SH-SY5Y (cell line): ENCODE measurements around the gene CLRN3.

Experiments used
- GATA2 ChIP-seq: IDR thresholded peaks from 2 replicates; pipeline ENCODE4 v1.6.1; 2011; ENCODE audit warnings: mild to moderate bottlenecking, low read depth, low read length
- GATA3 ChIP-seq: IDR thresholded peaks from 2 replicates; pipeline ENCODE4 v1.6.1; 2011; ENCODE audit warnings: low read depth, mild to moderate bottlenecking, low read length, moderate library complexity

Gene CLRN3

DNA sequence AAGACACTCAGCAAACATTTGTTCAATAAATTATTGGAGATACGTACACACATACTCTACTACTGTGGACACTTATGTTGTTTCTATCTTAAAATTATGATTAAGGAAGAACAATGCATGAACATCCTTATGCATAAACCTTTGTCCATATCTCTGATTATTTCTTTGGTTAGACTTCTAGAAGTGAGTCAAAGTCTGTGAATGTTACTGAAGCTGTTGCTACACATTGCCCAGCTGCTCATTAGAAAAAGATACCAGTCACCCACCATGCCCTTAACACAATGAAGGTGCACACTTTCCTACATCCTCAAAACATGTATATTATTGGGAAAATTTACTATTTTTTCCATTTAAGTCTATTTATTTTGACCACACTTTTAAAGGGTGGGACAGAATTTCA, 1.4 kb upstream of the CLRN3 start:
- no peak for TF ChIP-seq GATA2
- no peak for TF ChIP-seq GATA3

DNA sequence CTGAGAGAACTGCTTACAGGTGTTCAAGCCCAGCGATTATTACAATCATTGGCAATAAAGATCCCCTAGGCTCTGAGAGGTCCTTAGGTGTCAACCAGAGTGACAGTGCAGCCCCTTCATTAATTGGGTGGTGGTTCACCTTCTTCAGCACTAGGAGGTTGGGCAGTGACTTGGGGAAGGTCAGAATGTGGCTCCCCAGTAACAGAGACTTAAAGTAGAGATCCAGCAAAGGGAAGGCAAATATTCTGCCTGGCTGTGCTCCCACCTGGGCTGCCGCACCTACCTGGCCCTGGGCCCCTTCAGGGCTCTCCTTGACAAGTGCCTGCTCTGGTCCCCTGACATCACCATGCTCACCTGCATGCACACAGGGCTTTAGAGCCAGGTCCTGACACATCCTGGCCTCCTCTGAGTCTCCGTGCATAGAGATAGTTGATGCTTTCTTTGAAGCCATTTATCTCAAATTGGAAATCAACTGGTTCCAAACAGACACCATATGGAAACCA, 1.9 kb downstream of the CLRN3 start:
- no peak for TF ChIP-seq GATA3
- TF ChIP-seq GATA2 = no peak

DNA sequence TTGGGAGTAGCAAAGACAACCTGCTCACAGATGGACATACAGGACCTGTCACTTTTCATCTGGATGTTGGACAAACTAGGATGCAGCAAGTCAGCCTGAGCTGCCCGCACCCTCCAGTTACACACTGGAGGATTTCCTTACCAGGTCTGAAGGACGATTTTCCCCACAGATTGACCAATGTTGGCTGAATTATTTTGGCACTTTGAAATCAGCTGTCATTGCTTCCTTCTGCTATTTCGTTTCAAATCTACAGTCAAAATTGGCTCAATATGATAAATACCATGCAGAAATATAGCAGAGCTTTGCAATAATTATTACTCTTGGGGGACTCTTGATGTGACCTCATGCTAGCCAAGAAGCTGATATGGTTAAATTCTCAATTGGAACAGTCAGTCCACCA, 2.5 kb downstream of the CLRN3 start:
- TF ChIP-seq GATA3 (no peak), GATA2 (no peak)

DNA sequence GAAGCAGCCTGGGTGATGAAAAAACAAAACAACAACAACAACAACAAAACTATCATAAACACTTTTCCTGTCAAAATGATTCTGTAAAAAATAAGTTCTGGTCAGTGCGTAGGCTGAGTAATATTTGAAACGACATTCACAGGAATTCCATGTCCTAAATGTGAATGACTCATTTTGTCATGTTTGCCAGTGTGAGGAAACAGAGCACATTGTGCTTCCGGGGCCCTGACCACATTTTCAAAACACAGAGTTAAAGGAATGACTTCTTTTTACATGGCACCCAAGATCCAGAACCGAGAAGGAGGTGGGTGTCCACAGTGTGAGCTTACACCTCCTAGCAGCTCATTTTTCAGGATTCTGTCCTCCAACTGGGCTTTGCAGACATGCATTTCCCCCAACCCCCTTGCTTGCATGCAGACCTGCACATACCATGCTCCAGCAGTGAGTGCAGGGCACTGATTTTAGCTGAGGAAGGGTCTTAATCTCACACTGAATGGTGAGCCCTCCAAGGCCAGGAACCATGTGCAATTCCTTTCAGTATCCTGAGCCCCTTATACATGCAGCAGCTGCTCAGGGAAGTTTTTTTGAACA, 3.0 kb downstream of the CLRN3 start:
- TF ChIP-seq GATA3 = no peak
- TF ChIP-seq GATA2 = no peak

DNA sequence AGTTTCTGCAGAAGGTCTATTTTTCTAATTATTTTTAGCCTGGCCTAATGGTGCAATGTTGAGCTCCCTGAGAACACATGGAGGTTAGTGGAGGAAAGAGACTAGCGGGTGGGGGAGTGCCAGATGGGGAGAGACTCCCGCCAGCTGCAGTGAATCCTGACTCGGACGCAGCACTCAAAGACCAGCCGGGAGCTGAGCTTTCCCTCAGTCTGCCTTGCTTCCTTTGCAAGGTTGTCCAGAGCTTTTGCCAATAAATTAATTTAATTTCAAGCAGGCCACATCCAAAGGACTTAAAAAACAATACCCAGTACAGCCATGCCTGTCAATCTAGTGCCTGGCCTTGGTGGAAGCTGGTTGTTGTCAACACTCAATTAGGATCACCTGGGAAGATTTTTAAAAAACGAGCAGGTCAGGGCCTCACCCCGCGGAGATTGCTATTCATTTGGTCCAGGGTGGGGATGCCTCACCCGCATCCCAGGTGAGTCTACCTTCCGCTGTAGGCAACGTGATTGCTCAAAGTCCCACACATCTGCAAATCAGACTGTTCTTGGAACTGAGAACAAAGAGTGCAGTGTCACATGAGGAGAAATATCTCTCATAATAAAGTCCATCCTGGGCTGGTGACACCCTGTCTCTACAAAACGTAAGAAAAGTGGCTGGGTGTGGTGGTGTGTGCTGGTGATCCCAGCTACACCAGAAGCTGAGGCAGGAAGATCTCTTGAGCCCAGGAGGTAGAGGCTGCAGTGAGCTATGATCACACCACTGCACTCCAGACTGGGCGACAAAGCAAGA, 4.0 kb downstream of the CLRN3 start:
- TF ChIP-seq GATA2 = no peak
- TF ChIP-seq GATA3 = no peak

DNA sequence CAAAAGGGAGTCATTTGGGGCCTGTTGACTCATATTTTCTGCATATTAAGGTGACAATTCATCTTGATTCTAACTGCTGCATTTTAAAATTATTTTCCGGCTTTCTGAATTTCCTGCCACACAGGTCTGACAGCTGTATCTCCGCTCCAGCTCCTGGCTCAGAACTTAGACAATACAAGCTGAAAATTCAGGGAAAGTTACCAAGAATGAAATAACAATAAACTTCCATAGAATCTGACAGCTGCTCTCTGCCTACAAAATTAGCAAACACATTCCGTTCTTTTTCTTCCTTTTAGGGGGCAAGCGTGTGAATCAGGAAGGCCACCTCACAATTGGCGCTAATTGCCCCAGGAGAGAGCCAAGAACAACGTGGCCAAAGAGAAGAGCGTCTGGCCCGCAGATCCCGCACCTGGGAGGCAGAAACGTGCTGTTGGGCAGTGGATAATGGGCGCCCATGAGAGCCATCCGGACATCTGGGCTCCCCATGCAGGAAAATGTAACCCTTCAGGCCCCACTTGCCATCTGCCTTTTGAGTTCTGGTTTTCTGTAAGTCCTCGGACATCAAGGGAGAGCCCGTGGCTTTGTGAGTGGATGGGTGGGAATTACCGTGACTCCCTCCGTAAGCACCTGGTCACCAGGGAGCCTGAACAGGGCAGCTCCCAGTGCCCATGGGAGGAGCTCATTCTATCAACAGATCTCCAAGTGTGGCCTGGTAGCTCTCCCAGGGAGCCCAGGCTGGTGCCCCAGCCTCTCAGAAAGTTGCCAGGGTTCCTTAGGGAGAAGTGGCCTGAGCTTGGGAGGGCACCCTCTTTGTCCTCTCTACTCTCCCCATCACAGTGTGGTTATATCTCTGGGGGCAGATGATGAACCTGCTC, 5.0 kb downstream of the CLRN3 start:
- TF ChIP-seq GATA3 (no peak), GATA2 (no peak)

DNA sequence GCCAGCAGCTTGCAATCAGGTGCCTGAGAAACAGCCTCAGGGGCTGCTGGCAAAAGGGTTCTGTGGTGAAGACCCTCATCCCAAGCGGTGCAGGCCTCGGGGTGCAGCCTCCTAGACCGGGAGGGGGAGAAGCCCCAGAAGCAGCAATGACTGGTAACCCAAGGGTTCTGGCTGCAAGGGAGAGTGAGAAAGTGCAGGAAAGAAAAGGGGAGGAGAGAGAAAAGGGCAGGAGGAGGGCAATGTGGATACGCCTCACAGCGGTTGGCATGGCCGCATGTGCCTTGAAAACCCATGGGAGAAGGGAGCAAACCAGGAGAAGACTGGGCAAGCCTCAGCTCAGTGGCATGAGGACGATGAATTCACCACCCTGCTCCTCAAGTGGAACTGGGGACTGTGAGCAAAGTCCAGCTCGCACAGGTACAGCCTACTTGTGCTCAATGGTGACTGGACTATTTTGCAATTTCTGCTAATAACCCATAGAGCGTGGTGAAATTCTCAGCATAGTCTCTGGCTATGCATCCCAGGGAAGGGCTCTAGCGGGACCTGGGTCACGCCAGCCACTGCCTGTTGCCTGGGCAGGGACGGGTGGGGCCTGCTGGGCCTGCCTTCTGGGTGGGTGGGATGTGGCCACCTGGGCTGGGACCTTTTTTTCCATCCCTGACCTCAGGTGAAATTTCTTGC, 6.2 kb downstream of the CLRN3 start:
- TF ChIP-seq GATA3 (no peak), GATA2 (no peak)

DNA sequence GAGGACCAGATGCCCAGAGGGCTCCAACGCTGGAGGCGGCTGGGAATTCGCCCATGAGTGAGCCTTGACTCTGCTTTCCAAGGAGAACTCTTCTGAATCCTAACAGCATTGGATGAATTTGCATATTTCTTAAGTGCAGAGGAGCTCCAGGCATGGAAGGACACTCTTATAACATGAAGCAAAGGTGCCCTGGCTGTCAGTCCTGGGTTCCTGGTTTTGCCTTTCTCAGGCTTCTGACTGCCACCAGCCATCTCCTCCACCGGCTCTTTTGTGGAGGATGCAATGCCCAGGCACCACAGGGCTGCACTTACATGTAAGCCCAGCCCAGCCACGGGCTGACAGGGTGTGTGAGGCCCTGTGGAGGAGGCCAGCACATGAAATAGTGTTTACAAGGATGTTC, 8.2 kb downstream of the CLRN3 start:
- no peak for TF ChIP-seq GATA2
- TF ChIP-seq GATA3 = no peak

DNA sequence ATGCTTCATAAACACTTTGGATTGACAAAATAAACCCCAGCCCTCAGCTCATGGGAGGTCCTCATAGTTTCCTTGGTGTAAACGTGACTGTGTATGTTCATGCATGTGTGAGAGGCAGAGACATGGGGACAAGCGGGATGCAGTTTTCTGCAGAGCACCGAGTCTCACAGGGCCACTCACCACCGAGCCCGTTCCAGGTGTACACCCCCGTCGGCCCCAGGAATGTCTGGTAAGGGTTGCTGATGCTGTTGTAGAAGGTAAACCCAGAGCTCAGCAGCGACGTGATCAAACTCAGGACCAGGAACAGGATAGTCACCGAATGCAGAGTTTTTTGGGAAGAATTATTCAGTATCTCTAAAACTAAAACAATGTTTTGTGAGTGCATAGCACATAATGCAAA, 9.2 kb downstream of the CLRN3 start:
- TF ChIP-seq GATA3 (no peak), GATA2 (no peak)

DNA sequence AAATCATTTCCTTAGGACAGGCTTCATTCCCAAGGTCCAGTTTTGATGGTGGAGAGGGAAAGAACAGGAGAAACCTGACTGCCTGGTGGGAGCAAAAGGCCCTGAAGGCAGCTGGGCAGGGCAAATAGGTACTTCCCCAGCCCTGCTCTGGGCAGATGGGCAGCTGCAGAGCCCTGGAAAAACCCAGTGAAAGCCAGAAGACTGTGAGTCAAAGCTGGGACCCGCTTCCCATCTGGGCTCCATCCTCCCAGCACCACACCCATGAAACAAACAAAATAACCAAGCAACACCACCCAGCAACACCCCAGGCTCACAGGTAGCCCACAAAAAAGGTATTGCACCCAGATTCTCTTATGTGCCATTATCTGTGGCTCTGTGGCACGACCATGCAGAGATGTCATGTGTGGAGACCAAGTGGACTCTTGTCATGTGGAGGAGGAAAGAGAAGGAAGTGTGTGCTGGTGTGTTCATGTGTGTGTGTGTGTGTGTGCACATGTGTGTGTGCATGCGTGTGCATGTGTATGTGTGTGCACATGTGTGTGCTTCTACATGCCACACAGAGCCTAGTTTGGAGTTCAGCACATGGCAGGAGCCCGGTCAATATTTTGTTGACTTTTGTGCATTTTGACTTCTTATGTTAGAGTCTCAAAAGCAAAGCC, 9.8 kb downstream of the CLRN3 start:
- no peak for TF ChIP-seq GATA3
- TF ChIP-seq GATA2 = no peak

DNA sequence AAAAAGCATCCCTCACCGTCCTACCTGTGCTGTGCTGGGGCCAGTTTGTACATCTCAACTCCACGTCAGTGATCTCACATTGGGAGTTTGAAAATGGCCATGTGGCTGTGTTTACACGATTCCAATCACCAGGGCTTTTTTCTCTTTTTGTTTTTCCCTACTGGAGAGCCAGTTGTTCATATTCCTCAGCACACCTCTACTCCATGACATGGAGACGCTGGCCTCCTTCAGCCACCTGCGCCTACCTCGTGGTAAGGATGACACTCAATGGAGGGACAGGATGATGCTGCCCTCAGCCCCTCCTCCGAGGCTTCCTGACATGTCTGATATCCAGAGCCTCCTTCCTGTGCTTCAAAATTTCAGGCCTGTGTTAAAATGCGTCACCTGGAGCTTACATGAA, 10.3 kb downstream of the CLRN3 start:
- TF ChIP-seq GATA2 (no peak), GATA3 (no peak)

DNA sequence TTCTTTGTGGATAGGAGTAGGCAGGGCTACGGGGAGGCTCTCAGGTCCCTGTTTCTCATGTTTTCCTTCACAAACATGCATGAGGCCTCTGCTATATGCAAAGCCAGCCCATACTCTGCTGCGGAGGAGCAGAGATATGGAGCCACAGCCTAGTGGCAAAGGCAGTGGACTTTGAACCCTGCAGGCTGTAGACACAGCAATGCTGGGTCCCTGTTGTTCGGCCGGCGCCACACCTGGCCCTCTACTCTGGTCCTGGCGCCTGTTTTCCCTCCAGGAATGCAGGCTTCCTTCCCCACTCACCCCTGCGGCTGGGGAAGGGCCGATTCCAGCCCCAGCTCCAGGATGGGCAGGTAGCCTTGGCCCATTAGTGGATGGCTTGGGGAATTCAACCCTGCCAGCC, 11.5 kb downstream of the CLRN3 start:
- TF ChIP-seq GATA2 (no peak), GATA3 (no peak)

DNA sequence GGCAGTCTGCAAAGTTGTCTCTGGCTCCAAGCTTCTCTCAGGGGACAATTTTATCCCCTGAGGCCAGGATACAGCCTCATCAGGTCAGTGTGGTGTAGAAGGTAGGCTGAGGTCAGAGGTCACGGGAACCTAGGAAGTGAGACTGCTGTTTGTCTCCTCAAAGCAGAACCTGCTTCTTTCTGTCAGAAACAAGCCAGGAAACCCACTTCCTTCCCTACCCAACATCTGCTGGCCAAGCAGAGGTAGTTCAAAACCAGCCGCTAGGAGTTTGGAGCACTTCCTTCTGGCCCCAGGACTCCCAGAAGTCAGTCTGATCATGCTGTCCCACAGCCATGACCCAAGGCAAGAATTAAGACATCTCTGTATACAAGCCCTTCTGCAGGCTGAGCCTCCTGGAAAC, 12.2 kb downstream of the CLRN3 start:
- TF ChIP-seq GATA2 (no peak), GATA3 (no peak)
